ENCODE data around the gene WNK3. TPM values are rescaled to one million over a fixed set of nuclear protein-coding genes. Genes with fewer than 3 reads are reported as not detected.

WNK3 gene
- total RNA-seq, 1 donor from 2014 or later: 0.62 TPM

GRCh38 chrX:54157561-54157960, 200.3 kb downstream of the WNK3 start:
- H3K36me3 ChIP-seq: no peaks in the 10 kb centered on the region
- intact Hi-C loops (cut with DNase I): no loop called here
- no peaks in the 10 kb centered on the region for H3K9me3 ChIP-seq
- DNase-seq: no peak
- H3K4me1 ChIP-seq: no peaks in the 10 kb centered on the region
- H3K27me3 ChIP-seq (ENCODE audit: low read depth): no peaks in the 10 kb centered on the region
- ATAC-seq: no peak
- H3K27ac ChIP-seq: no peak overlapping the region
- no peak overlapping the region for H3K4me3 ChIP-seq
- no peak for TF ChIP-seq CTCF (IDR thresholded peaks at IDR 0.05)

Other genes starting within 250 kb of the WNK3 start
- gene FAM120C, start 174.8 kb downstream of the WNK3 start, total RNA-seq: 9.0 TPM
- gene TSR2, start 82.4 kb upstream of the WNK3 start, total RNA-seq: 38.5 TPM
- 3.2 TPM for gene FGD1, start 138.2 kb upstream of the WNK3 start, total RNA-seq
- gene GNL3L, start 172.2 kb upstream of the WNK3 start, total RNA-seq: 29.5 TPM